ENCODE results near the gene TMPRSS6.
A peak's percentile ranks its signal among the peaks of the same experiment; 100 is the strongest.

Gene TMPRSS6

DNA sequence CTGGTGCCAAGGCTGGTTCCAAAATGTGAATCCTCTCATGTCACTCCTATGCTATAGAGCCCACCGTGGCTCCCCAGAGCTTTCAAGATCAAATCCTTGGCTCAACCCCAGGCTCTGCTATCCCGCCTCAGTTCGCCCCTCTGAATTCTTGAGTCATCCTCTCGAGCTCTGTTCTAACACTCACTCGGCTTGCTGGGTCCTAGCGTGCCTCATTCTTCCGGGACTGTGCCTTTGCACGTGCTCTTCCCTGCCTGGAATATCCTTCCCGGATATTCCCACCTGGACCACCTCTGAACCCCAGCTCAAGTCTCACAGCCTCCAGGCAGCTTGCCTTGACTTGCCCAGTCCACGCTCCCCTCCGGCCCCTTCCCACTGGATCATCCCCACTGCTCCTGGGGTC lies 45.0 kb downstream of the TMPRSS6 start:
- no peak for DNase-seq

DNA sequence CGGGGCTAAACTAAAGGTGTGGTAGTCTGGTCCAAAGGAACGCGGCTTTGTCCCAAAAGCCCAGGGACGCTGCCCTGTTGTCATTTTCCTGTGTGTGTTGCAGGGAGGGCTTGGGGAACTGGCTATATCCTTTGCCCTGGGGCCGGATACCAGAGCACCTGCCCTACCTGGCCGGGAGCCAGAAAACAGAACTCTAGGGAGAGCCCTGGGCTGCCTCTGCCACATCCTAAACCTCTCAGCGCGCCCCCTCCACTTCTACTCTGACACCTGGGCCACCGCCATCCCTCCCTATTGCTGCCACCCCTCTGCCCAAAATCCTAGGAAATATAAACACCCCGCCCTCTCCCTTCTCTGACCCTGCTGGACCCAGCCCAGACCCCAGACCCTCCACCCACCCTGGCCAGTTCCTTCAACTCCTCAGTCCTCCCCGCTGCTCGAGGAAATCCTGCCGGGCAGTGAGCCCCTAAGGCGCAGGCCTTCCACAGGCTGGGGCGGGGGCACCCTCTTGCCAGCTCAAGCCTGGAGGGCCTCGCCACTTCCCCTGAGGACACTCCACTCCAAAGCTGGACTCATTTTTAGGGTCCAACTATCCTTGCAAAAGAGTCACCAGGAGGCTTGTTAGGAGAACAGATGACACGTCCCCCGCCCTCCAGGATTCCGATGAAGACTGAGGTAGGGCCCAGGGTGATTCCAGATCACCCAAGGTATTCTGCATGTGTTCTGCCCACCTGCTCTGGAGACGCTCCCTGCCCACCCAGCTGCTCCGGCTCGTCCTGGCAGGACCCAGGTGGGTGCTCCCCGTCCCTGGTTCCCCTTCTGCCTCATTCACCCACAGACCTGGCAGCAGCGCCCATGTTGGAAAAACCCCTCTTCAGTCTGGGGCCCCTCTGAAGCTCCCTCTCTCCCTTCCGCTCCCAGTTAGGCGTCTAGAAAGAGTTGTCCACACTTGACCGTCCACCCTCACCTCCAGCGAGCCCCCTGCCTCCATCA lies 45.8 kb downstream of the TMPRSS6 start:
- no peak for DNase-seq

DNA sequence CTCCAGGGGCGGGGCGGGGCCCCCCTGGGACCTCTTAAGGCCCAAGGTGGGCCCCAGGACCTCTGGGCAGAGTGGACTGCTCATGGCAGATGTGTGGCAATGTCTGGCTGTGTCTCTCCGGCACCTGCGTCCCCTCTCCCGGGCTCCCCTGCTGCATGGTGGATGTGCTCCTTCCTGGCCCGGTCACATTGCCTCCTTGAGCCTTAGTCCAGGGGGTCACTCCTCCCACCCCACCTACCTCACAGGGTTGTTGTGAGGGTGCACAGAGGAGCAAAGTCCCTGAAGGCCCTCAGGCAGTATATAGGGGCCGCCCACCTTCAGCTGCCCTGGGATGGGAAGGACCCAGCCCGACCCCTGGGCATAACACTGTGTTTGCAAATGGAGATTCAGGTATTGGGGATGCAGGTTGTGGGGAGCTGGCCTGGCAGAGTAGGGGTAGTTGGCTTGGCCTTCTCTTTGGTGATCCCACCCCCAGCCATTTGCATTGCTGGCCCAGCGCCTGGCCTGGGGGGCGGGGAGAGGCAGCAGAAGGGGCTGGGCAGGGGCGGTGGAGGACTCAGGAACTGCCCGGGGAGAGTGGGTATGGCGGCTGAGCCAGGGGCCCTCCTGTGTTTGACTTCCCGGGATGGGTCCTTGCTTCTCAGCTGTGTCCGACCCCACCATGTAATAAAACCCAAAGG lies 46.7 kb downstream of the TMPRSS6 start:
- no peak for DNase-seq

DNA sequence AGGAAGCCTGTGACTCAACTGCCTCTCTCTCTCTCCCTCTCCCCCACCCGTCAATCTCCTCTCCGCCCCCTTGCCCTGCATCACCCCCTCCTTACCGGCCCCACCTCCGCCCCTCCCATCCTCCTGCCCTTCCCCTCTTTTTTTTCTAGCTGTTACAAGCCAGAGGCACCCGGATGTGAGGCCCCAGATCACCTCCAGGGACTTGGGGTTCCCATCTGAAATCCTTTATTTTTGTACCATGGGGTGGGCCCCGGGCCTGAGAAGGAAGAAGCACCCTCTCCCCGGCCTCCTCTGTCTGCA lies 47.2 kb downstream of the TMPRSS6 start:
- DNase-seq, result no peak

DNA sequence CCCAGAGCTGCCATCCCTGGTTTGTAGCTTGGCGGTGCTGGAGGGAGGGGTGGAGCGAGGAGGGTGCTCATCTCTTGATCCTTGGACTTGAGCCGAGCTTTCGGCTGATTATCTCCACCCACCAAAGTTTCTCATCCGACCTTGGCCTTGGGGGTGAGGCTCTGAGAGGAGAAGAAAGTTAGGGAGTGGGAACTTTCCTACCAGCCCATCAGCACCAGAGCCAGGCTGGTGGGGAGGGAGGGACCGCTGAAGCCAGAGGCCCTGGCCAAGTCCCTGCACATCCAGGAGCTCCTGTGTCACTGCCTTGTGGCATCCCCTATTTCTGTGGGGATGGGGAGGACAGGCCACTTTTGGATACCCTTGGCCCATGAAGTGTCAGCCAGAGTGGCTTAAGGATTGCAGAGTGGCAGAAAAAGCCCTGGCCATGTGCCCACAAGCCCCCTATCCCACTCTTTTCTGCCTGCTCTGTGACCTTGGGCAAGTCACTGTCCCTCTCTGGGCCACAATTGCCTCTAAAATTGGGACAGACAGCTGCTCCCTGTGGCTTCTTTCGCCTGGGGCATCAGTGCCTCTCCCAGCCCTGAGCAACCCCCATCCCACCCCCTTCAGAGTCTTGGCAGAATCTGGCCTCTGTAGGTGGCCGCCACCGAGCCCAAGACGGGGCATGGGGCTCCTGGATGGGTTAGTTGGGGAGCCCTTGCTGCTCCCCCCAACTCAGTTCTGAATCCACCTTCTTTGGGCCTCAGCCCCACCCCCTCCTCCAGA lies 47.7 kb downstream of the TMPRSS6 start:
- no peak for DNase-seq

DNA sequence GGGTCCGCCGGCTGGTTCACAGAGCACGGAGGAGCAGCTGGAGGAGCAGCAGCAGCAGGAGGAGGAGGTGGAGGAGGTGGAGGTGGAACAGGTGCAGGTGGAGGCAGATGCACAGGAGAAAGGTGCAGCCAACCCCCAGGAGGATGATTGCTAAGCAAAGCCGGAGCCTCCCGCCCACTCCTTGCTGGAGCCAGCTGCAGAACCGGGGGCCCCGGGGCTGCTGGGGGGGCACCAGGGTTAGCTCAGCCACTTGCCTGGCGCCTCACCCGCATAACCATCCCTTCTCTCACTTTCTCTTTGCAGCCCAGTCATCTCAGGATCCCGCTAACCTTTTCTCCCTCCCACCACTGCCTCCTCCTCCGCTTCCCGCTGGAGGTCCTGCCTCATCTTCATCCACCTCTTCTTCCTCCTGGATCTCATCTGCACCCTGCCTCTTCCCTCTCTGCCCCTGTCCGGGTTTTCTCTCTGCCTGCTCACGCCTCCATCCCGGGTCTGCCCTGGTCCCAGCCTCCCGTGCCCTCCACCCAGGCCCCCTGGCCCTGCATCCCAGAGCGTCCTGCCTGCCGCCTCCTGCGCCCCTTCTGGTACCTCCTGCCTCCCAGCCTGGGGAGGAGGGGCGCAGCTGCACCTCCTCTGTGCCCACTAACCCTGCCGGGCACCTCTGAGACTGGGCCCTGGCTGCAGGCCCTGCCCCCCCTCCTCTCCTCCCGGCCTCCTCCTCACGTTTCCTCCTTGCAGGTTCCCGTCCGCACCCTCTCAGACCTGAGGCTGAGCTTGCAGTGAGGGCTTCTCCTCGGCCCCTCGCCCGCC lies 48.5 kb downstream of the TMPRSS6 start:
- no peak for DNase-seq

DNA sequence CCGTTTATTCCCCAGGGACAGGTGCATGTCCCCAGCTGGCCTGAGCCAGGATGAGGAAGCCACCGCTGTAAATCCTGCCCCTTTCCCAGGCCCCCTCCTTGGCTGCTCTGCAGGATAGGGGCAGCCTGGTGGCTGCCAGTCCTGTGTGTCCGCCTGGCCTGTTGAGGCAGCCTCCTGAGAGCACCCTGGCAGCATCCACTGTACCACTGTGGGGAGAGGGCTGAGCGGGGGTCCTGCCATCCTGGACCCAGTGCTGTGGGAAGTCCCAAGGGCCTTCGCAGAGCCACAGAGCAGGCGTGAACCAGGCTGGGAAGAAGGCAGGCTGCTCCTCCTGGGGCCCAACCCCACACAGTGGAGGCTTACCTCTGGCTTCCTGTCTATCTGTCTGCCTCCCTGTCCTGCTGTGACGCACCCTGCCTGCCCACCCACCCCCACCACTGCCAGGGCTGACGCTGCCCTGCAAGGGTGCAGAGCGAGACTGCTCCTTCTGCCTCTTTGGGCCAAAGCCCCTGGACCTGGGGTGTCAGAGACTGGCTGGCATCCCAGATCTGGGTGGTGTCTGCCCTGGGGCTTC lies 49.5 kb downstream of the TMPRSS6 start:
- DNase-seq, result no peak

DNA sequence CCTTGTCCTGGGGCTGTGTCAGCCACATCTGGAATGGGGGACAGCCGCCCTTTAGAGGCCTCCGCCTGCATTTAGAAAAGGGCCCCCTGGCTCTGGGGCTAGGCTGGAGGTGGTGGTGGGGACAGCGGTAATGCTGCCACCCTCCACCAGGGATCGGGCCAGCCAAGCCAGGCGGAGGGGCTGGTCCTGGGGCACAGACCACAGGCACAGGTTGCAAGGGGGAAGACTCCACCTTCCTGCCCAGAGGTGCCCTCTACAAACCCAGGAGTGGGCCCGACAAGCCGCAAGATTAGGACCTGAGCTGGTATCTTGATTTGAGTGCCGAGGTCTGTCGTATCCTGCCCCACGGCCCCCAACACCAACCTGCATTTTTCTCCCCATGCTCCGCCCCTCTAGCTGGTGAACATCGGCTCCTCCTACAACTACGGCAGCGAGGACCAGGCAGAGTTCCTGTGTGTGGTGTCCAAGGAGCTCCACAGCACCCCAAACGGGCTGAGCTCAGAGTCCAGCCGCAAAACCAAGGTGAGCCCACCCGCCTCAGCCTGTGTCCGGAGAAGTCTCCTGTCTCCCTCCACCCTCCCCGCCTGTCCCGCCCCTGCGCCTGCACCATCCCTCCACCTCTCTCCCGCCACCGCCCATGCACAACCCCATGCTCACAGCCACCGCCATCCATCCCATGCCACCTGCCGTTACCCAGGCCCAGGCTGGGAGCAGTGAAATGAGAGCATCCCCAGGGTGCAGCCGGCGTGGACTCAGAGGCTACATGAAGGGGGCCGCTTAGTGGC lies 50.4 kb downstream of the TMPRSS6 start:
- no peak for DNase-seq

DNA sequence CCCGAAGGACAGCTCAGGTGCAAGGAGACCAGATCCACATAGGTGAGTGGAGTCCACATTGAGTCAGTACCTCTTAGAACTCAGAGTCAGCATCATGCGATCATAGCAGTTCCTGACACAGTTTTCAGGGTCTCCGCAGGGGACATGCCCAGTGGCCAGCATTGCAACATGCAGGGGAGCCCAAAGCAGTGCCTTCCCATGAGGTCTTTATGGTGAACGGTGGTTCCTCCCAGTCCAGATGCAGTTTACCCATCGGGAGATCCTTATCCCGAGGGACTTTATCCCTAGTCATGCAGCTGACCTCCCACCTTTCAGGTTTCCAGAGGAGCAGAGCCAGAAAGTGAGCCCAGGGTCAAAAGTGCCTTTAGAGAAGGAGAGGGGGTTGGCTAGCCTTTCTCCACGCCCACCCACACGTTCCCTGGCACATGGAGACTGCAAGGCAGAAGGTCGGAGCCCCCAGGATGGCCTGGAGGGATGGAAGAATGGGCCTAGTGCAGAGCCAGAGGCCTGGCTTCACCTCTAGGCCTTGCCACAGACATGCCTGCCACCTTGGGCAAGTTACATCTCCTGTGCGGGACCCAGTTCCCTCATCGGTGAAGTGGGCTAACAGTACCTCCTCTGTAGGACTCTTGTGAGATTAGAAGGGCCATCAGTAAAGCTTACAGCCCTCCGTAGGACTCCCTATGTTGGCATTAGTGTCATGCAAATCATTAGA lies 51.6 kb downstream of the TMPRSS6 start:
- no peak for DNase-seq

DNA sequence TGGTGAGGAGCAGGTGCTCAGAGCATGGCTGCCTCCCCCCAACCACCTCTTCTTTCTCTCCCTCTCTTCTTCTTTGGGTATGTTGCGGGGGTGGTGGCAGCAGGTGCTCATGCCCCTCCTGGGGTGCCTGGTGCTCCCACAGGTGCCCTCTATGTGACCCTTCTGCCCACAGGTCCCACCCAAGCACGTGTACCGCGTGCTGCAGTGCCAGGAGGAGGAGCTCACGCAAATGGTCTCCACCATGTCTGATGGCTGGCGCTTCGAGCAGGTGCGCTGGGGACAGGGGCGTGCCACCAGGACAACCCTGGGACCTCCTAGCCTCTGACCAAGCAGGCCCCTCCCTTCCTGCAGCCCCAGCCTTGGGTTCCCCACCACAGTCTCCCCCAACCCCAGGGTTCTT lies 52.3 kb downstream of the TMPRSS6 start:
- no peak for DNase-seq

DNA sequence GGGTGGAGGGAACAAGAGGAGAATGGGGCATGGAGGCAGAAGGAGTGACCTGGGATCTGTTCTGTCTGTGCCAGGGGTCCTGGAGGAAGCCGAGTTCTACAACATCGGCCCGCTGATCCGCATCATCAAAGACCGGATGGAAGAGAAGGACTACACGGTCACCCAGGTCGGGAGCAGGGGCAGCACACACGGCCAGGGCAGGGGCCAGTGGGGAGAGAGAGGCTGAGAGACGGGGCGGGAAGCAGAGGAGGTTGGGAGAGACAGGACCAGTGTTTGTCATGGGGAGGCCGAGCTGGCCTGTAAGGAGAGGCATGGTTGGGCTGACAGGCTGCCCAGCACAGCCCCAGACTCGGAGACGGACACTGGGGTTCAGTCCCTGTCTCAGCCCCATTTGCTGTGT lies 53.3 kb downstream of the TMPRSS6 start:
- no peak for DNase-seq

DNA sequence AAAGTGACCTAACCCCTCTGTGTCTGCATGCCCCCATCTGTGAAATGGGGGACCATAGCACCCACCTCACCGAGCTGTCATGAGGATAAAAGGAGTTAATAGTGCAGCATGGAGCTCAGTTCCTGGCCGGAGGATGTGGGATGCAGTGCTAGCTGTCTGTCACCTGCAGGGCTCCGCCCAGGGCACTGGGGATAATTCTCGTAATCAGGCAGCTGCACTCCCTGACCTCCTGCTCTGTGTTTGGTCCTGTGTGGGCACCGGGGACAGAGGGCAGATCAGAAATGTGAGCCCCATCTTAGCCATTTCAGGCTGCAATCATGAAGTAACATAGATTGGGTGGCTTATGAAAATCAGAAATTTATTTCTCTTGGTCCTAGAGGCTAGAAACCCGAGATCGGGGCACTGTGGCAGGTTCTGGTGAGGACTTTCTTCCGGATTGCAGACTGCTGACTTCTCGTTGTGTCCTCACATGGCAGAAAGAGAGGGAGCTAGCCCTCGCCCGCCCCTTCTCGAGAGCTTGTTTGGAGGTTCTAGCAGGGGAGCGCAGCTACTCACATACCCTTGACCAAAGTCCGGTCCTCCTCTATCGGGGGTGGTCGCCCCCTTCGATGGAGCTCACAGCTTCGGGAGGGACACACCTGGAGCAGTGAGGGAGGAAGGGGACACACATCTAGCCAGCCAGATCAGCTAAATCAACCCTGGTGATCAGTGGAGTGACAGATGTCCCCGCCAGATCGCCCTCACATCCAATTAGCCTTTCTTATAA lies 54.7 kb downstream of the TMPRSS6 start:
- DNase-seq, result no peak

DNA sequence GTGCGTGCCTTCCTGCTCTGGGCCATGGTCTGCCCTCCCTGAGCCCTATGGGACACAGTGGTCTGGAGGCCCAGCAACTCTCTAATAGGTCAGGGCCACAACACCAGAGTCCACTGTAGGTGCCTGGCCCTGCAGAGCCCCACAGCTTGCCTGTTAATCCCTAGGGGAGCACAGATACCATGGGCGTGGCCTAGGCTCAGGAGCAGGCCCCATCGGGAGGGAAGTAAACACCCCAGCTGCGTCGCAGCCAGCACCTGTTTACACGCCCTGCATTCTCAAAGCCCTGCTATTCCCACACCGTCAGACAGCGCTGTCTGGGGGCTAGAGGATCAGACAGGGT lies 55.5 kb downstream of the TMPRSS6 start:
- DNase-seq, result no peak

DNA sequence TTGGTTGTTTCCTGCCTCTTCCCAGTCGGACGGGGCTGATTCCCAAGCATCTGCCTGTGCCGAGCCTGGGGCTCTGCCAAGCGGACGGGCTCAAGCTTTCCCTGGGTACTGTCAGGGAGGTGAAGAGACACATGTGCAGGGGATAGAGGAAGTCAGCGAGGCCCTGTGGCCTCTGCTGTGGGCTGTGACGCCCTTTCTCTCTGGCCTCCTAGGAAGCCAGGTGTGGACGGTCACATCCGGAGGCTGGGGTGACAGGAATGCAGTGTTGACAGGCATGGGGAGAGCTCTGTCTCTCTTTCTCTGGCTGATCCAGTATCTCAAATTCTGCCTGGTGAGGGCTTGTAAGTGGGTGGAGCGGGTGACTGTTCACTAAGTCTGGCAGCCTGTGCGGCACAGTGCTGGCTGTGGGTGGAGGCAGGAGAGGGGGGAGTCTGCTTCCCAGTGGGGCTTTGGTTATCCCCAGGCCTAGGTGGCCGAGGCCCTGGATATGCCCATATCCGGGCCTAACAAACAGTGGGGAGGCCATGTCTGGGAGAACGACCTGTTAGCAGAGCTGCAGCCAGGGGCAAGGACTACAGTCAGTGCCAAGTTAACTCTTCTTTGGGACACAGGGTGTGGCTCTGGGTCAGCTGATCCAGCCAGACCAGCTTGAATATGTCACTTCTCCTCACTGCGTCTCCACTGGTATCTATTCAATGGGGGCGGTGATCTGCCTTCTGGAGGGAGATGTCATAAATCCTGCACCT lies 56.0 kb downstream of the TMPRSS6 start:
- DNase-seq, result no peak

DNA sequence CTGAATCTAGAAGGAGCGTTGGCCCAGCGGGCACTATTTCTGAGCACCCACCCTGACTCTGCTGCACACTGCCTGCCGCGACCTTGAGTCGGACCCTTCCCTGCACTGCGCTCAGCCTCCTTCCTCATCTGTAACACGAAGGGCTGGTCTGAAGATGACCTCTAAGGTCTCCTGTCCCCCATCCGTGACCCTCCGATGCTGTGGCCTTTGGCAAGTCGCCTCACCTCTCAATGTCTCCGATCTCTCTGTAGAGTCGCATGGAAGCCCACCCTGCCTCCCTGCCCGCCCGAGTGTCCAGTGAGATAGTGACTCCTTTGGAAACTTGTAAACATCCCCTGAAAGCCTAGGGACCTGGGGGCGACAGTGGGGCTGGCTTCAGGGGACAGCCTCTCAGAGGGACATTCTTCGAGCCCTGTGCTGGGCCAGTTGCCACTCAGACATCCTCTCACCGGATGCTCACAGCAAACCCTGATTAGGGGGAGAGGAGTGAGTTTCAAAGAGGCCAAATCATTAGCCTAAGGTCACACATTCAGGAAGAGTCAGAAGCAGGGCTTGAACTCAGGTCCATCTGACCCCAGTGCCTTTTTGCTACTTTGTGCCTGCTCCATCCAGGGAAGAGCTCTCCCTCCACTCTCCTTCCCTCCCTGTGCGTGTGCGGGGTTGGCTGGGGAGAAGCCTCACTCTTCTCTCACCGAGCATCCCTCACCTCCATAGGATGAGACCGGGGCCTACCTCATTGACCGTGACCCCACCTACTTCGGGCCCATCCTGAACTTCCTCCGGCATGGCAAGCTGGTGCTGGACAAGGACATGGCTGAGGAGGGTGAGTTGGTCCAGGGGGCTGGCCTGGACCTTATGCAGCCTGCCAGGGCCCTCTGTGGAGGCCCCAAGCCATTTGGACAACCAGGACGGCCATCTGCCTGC lies 56.9 kb downstream of the TMPRSS6 start:
- no peak for DNase-seq

DNA sequence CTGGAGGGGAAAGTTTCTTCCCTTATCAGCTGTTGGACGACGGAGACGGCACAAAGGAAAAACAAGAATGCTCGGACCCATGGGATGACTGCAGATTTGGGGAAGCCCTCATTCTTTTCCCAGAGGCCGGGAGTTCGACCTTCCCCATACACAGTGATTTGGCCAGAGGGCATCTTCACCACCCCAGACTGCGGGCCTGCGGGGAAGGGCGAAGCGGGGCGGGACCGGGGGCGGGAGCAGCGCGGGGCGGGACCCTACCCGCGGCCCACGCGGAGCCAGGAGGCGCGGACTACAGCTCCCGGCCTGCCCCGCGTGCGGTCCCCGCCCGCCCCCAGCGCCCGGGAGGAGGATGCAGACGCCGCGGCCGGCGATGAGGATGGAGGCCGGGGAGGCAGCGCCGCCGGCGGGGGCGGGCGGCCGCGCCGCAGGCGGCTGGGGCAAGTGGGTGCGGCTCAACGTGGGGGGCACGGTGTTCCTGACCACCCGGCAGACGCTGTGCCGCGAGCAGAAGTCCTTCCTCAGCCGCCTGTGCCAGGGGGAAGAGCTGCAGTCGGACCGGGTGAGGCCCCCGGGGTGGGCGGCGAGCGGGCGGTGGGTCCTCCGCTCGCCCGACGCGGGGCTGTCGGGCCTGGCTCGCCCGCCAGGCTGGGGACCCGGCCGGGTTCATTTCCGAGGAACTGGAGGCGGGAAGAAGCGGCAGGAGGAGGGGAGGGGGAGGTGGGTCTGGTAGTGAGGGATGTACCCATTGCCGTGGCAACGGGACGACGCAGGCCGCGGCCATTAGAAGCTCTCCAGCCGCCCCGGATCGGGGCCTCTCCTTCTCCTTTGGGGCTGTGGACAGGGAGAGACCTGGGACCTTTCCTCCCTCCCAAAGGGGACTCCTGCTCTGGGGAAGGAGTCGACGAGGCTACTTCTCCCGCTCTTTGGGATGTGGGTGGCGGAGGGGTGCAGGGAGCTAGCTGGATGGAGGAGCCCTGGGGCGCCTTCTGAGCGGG lies 57.8 kb downstream of the TMPRSS6 start, which contains the start of gene KCTD17:
KCTD17 (plus strand) TSS at position 352 of the 995 bp plus-strand sequence; CDS start at position 371, 19 bp downstream.
- DNase-seq, result peak; percentile 66

DNA sequence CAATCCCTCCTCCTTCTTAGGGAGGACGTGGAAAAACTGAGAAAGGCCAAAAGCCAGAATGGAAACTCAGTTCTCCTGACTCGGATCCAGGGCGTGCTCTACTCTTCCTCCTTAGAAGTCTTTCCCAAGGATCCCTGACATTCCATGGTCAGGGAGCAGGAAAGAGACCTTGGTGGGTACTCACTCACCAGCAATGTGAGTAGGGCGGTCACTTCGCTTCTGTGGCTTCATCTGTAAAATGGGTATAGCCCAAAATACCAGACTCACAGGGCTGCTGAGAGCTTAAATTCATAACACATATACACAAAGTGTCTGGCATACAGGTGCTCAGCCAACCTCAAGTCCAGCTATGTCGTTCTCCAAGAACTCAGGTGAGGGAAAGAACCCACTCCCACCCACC lies 58.6 kb downstream of the TMPRSS6 start:
- DNase-seq, result no peak
